ENCODE results near the gene SLC25A46. TPM values are rescaled to one million over a fixed set of nuclear protein-coding genes. Genes with fewer than 3 reads are reported as not detected.
"Not testable (repeated sequence)": the region's sequence is repeated elsewhere in the genome, so short reads cannot be mapped to it uniquely, and the experiment has no call there.

Gene SLC25A46
- total RNA-seq, 1 donor: 98.1 TPM

DNA sequence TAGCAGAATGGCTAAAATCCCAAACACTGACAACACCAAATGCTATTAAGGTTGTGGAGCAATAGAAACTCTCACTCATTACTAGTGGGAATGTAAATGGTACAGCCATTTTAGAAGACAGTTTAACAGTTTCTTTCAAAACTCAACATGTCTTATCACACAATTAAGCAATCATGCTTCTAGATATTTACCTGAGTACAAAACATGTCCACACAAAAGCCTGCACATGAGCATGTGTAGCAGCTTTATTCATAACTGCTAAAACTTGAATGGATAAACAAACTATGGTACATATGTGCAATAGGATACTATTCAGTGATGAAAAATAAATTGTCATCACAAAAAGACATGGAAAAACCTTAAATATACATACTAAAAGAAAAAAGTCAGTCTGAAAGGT, 31.5 kb downstream of the SLC25A46 start:
- Histone ChIP-seq H3K79me2 (ENCODE audit: insufficient read depth, low read length) (no peaks in the 10 kb centered on the region), H3K9me3 (ENCODE audit: low read depth, low read length) (no peaks in the 10 kb centered on the region), H3K4me2 (ENCODE audit: insufficient read depth, low read length) (no peak overlapping the region), H3K36me3 (ENCODE audit: insufficient read depth, low read length) (no peaks in the 10 kb centered on the region), H2AFZ (ENCODE audit: low read length) (no peak overlapping the region), H4K20me1 (ENCODE audit: insufficient read depth, low read length) (no peaks in the 10 kb centered on the region), H3K27me3 (ENCODE audit: insufficient read depth, low read length) (no peaks in the 10 kb centered on the region), H3K4me1 (ENCODE audit: insufficient read depth, low read length) (peaks cover 6% of the 10 kb centered on the region), H3K27ac (ENCODE audit: low read depth, low read length) (no peak overlapping the region), H3K4me3 (ENCODE audit: insufficient read depth, low read length) (no peak overlapping the region)
- no peak for DNase-seq (ENCODE audit: insufficient read length, low spot score, missing footprints)
- TF ChIP-seq, protein P1, sequence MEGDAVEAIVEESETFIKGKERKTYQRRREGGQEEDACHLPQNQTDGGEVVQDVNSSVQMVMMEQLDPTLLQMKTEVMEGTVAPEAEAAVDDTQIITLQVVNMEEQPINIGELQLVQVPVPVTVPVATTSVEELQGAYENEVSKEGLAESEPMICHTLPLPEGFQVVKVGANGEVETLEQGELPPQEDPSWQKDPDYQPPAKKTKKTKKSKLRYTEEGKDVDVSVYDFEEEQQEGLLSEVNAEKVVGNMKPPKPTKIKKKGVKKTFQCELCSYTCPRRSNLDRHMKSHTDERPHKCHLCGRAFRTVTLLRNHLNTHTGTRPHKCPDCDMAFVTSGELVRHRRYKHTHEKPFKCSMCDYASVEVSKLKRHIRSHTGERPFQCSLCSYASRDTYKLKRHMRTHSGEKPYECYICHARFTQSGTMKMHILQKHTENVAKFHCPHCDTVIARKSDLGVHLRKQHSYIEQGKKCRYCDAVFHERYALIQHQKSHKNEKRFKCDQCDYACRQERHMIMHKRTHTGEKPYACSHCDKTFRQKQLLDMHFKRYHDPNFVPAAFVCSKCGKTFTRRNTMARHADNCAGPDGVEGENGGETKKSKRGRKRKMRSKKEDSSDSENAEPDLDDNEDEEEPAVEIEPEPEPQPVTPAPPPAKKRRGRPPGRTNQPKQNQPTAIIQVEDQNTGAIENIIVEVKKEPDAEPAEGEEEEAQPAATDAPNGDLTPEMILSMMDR (IDR thresholded peaks at IDR 0.05; ENCODE audit: extremely low read depth, low read depth, low read length): no peak

GRCh38 chr5:110784901-110785300, 46.1 kb downstream of the SLC25A46 start:
- DNase-seq (ENCODE audit: insufficient read length, low spot score, missing footprints): no peak
- Histone ChIP-seq H3K36me3 (ENCODE audit: insufficient read depth, low read length) (no peaks in the 10 kb centered on the region), H3K4me3 (ENCODE audit: insufficient read depth, low read length) (no peak overlapping the region), H3K4me2 (ENCODE audit: insufficient read depth, low read length) (no peak overlapping the region), H3K27ac (ENCODE audit: low read depth, low read length) (no peak overlapping the region), H3K9me3 (ENCODE audit: low read depth, low read length) (no peaks in the 10 kb centered on the region), H3K79me2 (ENCODE audit: insufficient read depth, low read length) (no peaks in the 10 kb centered on the region), H3K4me1 (ENCODE audit: insufficient read depth, low read length) (peaks cover 4% of the 10 kb centered on the region), H4K20me1 (ENCODE audit: insufficient read depth, low read length) (no peaks in the 10 kb centered on the region), H3K27me3 (ENCODE audit: insufficient read depth, low read length) (no peaks in the 10 kb centered on the region), H2AFZ (ENCODE audit: low read length) (no peak overlapping the region)
- TF ChIP-seq, protein P1 (IDR thresholded peaks at IDR 0.05; ENCODE audit: extremely low read depth, low read depth, low read length): no peak

DNA sequence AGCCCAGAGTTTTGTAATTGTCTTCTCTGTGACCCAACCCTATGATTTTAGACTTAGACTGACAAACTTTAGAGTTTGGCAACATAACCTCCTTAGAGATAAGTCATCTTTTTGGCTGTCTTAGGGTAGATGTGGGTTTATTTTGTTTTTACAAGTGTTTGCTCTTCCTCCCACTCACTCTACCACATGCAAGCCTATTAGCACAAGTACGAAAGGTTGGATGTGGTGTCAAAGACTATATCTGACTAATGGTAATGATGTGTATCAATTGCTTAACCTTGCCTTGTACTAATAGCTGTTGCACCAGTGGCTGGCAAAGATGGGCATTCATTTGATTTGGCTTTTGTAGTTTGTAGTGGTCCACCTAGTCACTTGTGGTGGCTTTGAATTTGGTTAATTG, 46.5 kb downstream of the SLC25A46 start:
- no peak overlapping the region for H3K4me3 ChIP-seq (ENCODE audit: insufficient read depth, low read length)
- H3K4me1 ChIP-seq (ENCODE audit: insufficient read depth, low read length): peaks cover 4% of the 10 kb centered on the region
- no peak overlapping the region for H2AFZ ChIP-seq (ENCODE audit: low read length)
- DNase-seq (ENCODE audit: insufficient read length, low spot score, missing footprints): no peak
- TF ChIP-seq, protein P1 (IDR thresholded peaks at IDR 0.05; ENCODE audit: extremely low read depth, low read depth, low read length): no peak
- no peaks in the 10 kb centered on the region for H3K36me3 ChIP-seq (ENCODE audit: insufficient read depth, low read length)
- H3K79me2 ChIP-seq (ENCODE audit: insufficient read depth, low read length): no peaks in the 10 kb centered on the region
- no peak overlapping the region for H3K27ac ChIP-seq (ENCODE audit: low read depth, low read length)
- no peaks in the 10 kb centered on the region for H3K9me3 ChIP-seq (ENCODE audit: low read depth, low read length)
- no peaks in the 10 kb centered on the region for H4K20me1 ChIP-seq (ENCODE audit: insufficient read depth, low read length)
- H3K27me3 ChIP-seq (ENCODE audit: insufficient read depth, low read length): no peaks in the 10 kb centered on the region
- H3K4me2 ChIP-seq (ENCODE audit: insufficient read depth, low read length): no peak overlapping the region

GRCh38 chr5:110788006-110788405, 49.2 kb downstream of the SLC25A46 start:
- not testable (repeated sequence) for H2AFZ ChIP-seq (ENCODE audit: low read length); H3K9me3 ChIP-seq (ENCODE audit: low read depth, low read length); H3K79me2 ChIP-seq (ENCODE audit: insufficient read depth, low read length); H3K27me3 ChIP-seq (ENCODE audit: insufficient read depth, low read length); H3K36me3 ChIP-seq (ENCODE audit: insufficient read depth, low read length); H3K4me2 ChIP-seq (ENCODE audit: insufficient read depth, low read length); H3K4me3 ChIP-seq (ENCODE audit: insufficient read depth, low read length); DNase-seq (ENCODE audit: insufficient read length, low spot score, missing footprints); H4K20me1 ChIP-seq (ENCODE audit: insufficient read depth, low read length); H3K4me1 ChIP-seq (ENCODE audit: insufficient read depth, low read length); H3K27ac ChIP-seq (ENCODE audit: low read depth, low read length)
